ENCODE data around the gene COA5. TPM values are rescaled to one million over a fixed set of nuclear protein-coding genes. Genes with fewer than 3 reads are reported as not detected.

COA5 gene
- total and polyA plus RNA-seq, 2 experiments from 2014 or later, result 33.3 to 113 TPM

- H3K36me3 Mint-ChIP-seq (ENCODE audit: low read depth), result peaks cover 39% of the 10 kb centered on the region
- DNase-seq (ENCODE audit: low spot score), result no peak
- no peaks in the 10 kb centered on the region for H3K79me2 ChIP-seq (replicated peaks; ENCODE audit: insufficient read depth)
These were observed 54.0 kb downstream of the COA5 start for GRCh38 chr2:98554116-98554861.

GRCh38 chr2:98552499-98553179 lies 55.7 kb downstream of the COA5 start:
- Mint-ChIP-seq H3K4me1 (no peaks in the 10 kb centered on the region), H3K9me3 (no peaks in the 10 kb centered on the region), H3K27ac (no peak overlapping the region; the same call in 1 of the 2 replicates), H3K27me3 (ENCODE audit: insufficient read depth, low read depth, poor library complexity) (peaks cover 6% of the 10 kb centered on the region), H3K4me3 (no peak overlapping the region), H3K36me3 (ENCODE audit: low read depth) (peaks cover 37% of the 10 kb centered on the region)
- no peaks in the 10 kb centered on the region; the same call in 1 of the 2 replicates for H3K36me3 ChIP-seq (ENCODE audit: insufficient read depth)
- H3K9me2 ChIP-seq (ENCODE audit: insufficient read depth), result no peaks in the 10 kb centered on the region
- H3K27ac ChIP-seq (ENCODE audit: low read depth), result no peak overlapping the region
- DNase-seq (ENCODE audit: low spot score) (no peak), ATAC-seq (no peak)
- no peaks in the 10 kb centered on the region for H3K4me1 ChIP-seq (ENCODE audit: insufficient read depth)
- peaks cover 7% of the 10 kb centered on the region; the same call in 1 of the 2 replicates for H4K20me1 ChIP-seq (replicated peaks; ENCODE audit: insufficient read depth)
- H2AFZ ChIP-seq, result no peak overlapping the region
- no peaks in the 10 kb centered on the region for H3K27me3 ChIP-seq (ENCODE audit: insufficient read depth)
- no peaks in the 10 kb centered on the region for H3F3A ChIP-seq (replicated peaks; ENCODE audit: low read depth)
- H3K4me3 ChIP-seq, result no peak overlapping the region
- no peak overlapping the region for H3K4me2 ChIP-seq
- H3K79me2 ChIP-seq (replicated peaks; ENCODE audit: insufficient read depth), result no peaks in the 10 kb centered on the region
- no peak for TF ChIP-seq EZH2phosphoT487 (IDR thresholded peaks at IDR 0.05; ENCODE audit: unreplicated experiment)
- TF ChIP-seq REST (IDR thresholded peaks at IDR 0.05; ENCODE audit: unreplicated experiment), result no peak
- no peak for TF ChIP-seq ZNF331 (CRISPR knock-in tag; IDR thresholded peaks at IDR 0.05; ENCODE audit: low read depth)
- TF ChIP-seq NANOG (IDR thresholded peaks at IDR 0.05; ENCODE audit: borderline replicate concordance), result no peak
- TF ChIP-seq ZNF114 (CRISPR knock-in tag; IDR thresholded peaks at IDR 0.05), result no peak
- no peak for TF ChIP-seq EZH2 (IDR thresholded peaks at IDR 0.05; ENCODE audit: low read depth, unreplicated experiment)
- TF ChIP-seq JUNB (IDR thresholded peaks at IDR 0.05; ENCODE audit: unreplicated experiment), result no peak
- TF ChIP-seq STAT1 (IDR thresholded peaks at IDR 0.05; ENCODE audit: unreplicated experiment), result no peak
- no peak for TF ChIP-seq POLR2AphosphoS5 (IDR thresholded peaks at IDR 0.05; ENCODE audit: low read depth)

More at GRCh38 chr2:98554116-98554861, 54.0 kb downstream of the COA5 start:
- Mint-ChIP-seq H3K27ac (no peak overlapping the region), H3K4me1 (no peaks in the 10 kb centered on the region), H3K27me3 (ENCODE audit: insufficient read depth, low read depth, poor library complexity) (peaks cover 6% of the 10 kb centered on the region), H3K9me3 (no peaks in the 10 kb centered on the region), H3K4me3 (no peak overlapping the region)
- no peaks in the 10 kb centered on the region for H3F3A ChIP-seq (replicated peaks; ENCODE audit: low read depth)
- no peak overlapping the region for H3K4me2 ChIP-seq
- ATAC-seq, result no peak
- TF ChIP-seq STAT1 (IDR thresholded peaks at IDR 0.05; ENCODE audit: unreplicated experiment) (no peak), ETS1 (IDR thresholded peaks at IDR 0.05) (no peak), EZH2 (IDR thresholded peaks at IDR 0.05; ENCODE audit: low read depth, unreplicated experiment) (no peak), CREB1 (CRISPR knock-in tag; IDR thresholded peaks at IDR 0.05; ENCODE audit: low read depth) (no peak), POLR2AphosphoS5 (IDR thresholded peaks at IDR 0.05; ENCODE audit: low read depth) (no peak)
- no peaks in the 10 kb centered on the region for H3K27me3 ChIP-seq (ENCODE audit: insufficient read depth)
- H3K9me2 ChIP-seq (ENCODE audit: insufficient read depth), result no peaks in the 10 kb centered on the region
- no peak overlapping the region for H2AFZ ChIP-seq
- H3K4me1 ChIP-seq (ENCODE audit: insufficient read depth), result no peaks in the 10 kb centered on the region
- H4K20me1 ChIP-seq (replicated peaks; ENCODE audit: insufficient read depth), result peaks cover 7% of the 10 kb centered on the region; the same call in 1 of the 2 replicates
- no peak overlapping the region for H3K27ac ChIP-seq (ENCODE audit: low read depth)
- H3K36me3 ChIP-seq (ENCODE audit: insufficient read depth), result no peaks in the 10 kb centered on the region; the same call in 1 of the 2 replicates
- H3K4me3 ChIP-seq, result no peak overlapping the region
